Natural killer cell (primary cell): Measurements from ENCODE around the gene HOMER3. TPM values are rescaled to one million over a fixed set of nuclear protein-coding genes. Genes with fewer than 3 reads are reported as not detected.

Experiments used
- ATAC-seq, 3 donors: fragments of 150-1000 bp in 2 of 3; fragments of 200-7000 bp in 1 of 3; cut with Tn5 transposase; 1 replicate in 1 of 3; 2 replicates in 2 of 3; pipeline ENCODE4 v1.10.0; 2021; ENCODE audit warnings: mild to moderate bottlenecking in 2 of 3, moderate library complexity in 2 of 3
- DNase-seq, 2 donors: peaks; one replicate each; pipeline versions ENCODE4 v3.0.0 to v3.0.0-alpha.2; 2013 to 2021; ENCODE audit warnings: mixed read lengths in 1 of 2
- H3K27ac ChIP-seq: one replicate; pipeline ENCODE4 v1.5.1; 2013; ENCODE audit warnings: mild to moderate bottlenecking, low read length
- H3K27me3 ChIP-seq: one replicate; pipeline ENCODE4 v1.6.1; 2013; ENCODE audit warnings: low read length; ENCODE audit not compliant: control insufficient read depth, insufficient read depth
- H3K36me3 ChIP-seq: one replicate; pipeline ENCODE4 v1.6.1; 2013; ENCODE audit warnings: low read length; ENCODE audit not compliant: control insufficient read depth, insufficient read depth
- H3K4me1 ChIP-seq: one replicate; pipeline ENCODE4 v1.6.1; 2013; ENCODE audit warnings: low read length; ENCODE audit not compliant: control insufficient read depth, insufficient read depth
- H3K4me3 ChIP-seq: one replicate; pipeline ENCODE4 v1.5.1; 2013; ENCODE audit warnings: low read length
- H3K9me3 ChIP-seq: one replicate; pipeline ENCODE4 v1.6.1; 2013; ENCODE audit warnings: low read length; ENCODE audit not compliant: control insufficient read depth, insufficient read depth
- H3K27ac Mint-ChIP-seq, 2 donors: one replicate each; pipeline ENCODE4 v1.8.0; 2022; ENCODE audit warnings: mild to moderate bottlenecking in 2 of 2, mixed read lengths in 2 of 2, moderate library complexity in 1 of 2
- H3K27me3 Mint-ChIP-seq, 2 donors: one replicate each; pipeline ENCODE4 v1.8.0; 2022; ENCODE audit warnings: low read depth in 2 of 2, mixed read lengths in 2 of 2
- H3K36me3 Mint-ChIP-seq: one replicate; pipeline ENCODE4 v1.8.0; 2022; ENCODE audit warnings: mixed read lengths
- H3K4me1 Mint-ChIP-seq, 2 donors: one replicate each; pipeline ENCODE4 v1.8.0; 2022; ENCODE audit warnings: mixed read lengths in 2 of 2
- H3K4me3 Mint-ChIP-seq: one replicate; pipeline ENCODE4 v1.8.0; 2022; ENCODE audit warnings: mild to moderate bottlenecking, moderate library complexity, mixed read lengths
- H3K9me3 Mint-ChIP-seq, 2 donors: one replicate each; pipeline ENCODE4 v1.8.0; 2022; ENCODE audit warnings: mixed read lengths in 2 of 2
- CTCF ChIP-seq: fragments of 200-600 bp; IDR thresholded peaks from one replicate; pipeline ENCODE4 v1.8.0; 2022; ENCODE audit warnings: antibody characterized with exemption
- WGBS: methylation state at CpG from one replicate; pipeline ENCODE4 v1.1.7; 2013; ENCODE audit warnings: missing lambda C conversion rate; ENCODE audit not compliant: insufficient coverage; 5-methylcytosine and 5-hydroxymethylcytosine counted together
- intact Hi-C: fragments of 100-400 bp; cut with micrococcal nuclease; formaldehyde crosslinking; loops from one replicate; pipeline ENCODE4 v1.14.2; 2022
- total RNA-seq, 4 donors: library from RNA; stranded (reverse); fragments of 120-200 nt in 1 of 4; gene quantifications; one replicate each; pipeline versions ENCODE4 v1.2.3 to v1.2.4, GENCODE V29; 2013 to 2022

The HOMER3 gene
- total RNA-seq, 3 donors from 2014 or later (not counting 1 experiment from before 2014, with no cell fraction given), result 0.19 to 4.8 TPM; not detected in 1

- Histone ChIP-seq H3K4me3 (no peak overlapping the region), H3K9me3 (no peaks in the 10 kb centered on the region), H3K36me3 (no peaks in the 10 kb centered on the region), H3K27ac (no peak overlapping the region), H3K27me3 (peaks cover 2% of the 10 kb centered on the region), H3K4me1 (peaks cover 22% of the 10 kb centered on the region)
- WGBS, result 90% methylated on average over 6 of the region's 7 CpGs
- DNase-seq (no peak), ATAC-seq (no peak)
- H3K27ac Mint-ChIP-seq, result no peak overlapping the region
- intact Hi-C loops, result no loop called here
- H3K4me3 Mint-ChIP-seq, result no peak overlapping the region
- H3K4me1 Mint-ChIP-seq, result peaks cover 0 to 9% of the 10 kb centered on the region in 2 donors
- TF ChIP-seq CTCF, result no peak
- H3K36me3 Mint-ChIP-seq, result no peaks in the 10 kb centered on the region
- peaks cover 3 to 5% of the 10 kb centered on the region in 2 donors for H3K9me3 Mint-ChIP-seq
- peaks cover 5 to 19% of the 10 kb centered on the region in 2 donors for H3K27me3 Mint-ChIP-seq
Measured at GRCh38 chr19:18951721-18952281, 10.8 kb upstream of the HOMER3 start.

GRCh38 chr19:18949858-18950257 is 8.8 kb upstream of the HOMER3 start:
- H3K9me3 Mint-ChIP-seq, result peaks cover under 1% of the 10 kb centered on the region in 2 donors
- no peaks in the 10 kb centered on the region for H3K36me3 ChIP-seq
- no peak overlapping the region for H3K4me3 Mint-ChIP-seq
- no peak overlapping the region for H3K27ac Mint-ChIP-seq
- no peaks in the 10 kb centered on the region for H3K36me3 Mint-ChIP-seq
- peaks cover 5 to 21% of the 10 kb centered on the region in 2 donors for H3K27me3 Mint-ChIP-seq
- no peak for TF ChIP-seq CTCF
- ATAC-seq (peak in 1 of 3 donors; percentile 7), DNase-seq (no peak)
- H3K4me1 Mint-ChIP-seq, result peaks cover 0 to 9% of the 10 kb centered on the region in 2 donors
- peaks cover 22% of the 10 kb centered on the region for H3K4me1 ChIP-seq
- no peak overlapping the region for H3K27ac ChIP-seq
- no peaks in the 10 kb centered on the region for H3K9me3 ChIP-seq
- H3K4me3 ChIP-seq, result no peak overlapping the region
- WGBS, result 92% methylated on average over 2 of the region's 3 CpGs
- H3K27me3 ChIP-seq, result peaks cover 2% of the 10 kb centered on the region
- intact Hi-C loops, result no loop called here

GRCh38 chr19:18948976-18949356 is 7.9 kb upstream of the HOMER3 start:
- Histone ChIP-seq H3K4me3 (no peak overlapping the region), H3K4me1 (peaks cover 22% of the 10 kb centered on the region), H3K36me3 (no peaks in the 10 kb centered on the region), H3K27ac (no peak overlapping the region), H3K27me3 (peaks cover 2% of the 10 kb centered on the region), H3K9me3 (no peaks in the 10 kb centered on the region)
- peaks cover 5 to 20% of the 10 kb centered on the region in 2 donors for H3K27me3 Mint-ChIP-seq
- WGBS, result 88% methylated on average over 5 of the region's 5 CpGs
- H3K9me3 Mint-ChIP-seq, result no peaks in the 10 kb centered on the region
- DNase-seq (no peak), ATAC-seq (no peak)
- H3K4me1 Mint-ChIP-seq, result peaks cover 0 to 9% of the 10 kb centered on the region in 2 donors
- TF ChIP-seq CTCF, result no peak
- no peak overlapping the region for H3K27ac Mint-ChIP-seq
- no peak overlapping the region for H3K4me3 Mint-ChIP-seq
- no peaks in the 10 kb centered on the region for H3K36me3 Mint-ChIP-seq
- intact Hi-C loops, result no loop called here
